ENCODE data around the gene CYB561D1. TPM values are rescaled to one million over a fixed set of nuclear protein-coding genes. Genes with fewer than 3 reads are reported as not detected.

The CYB561D1 gene
- total RNA-seq, 1 donor from 2014 or later = 15.1 TPM

GRCh38 chr1:109491372-109491771 is 2.5 kb upstream of the CYB561D1 start:
- peaks cover 34% of the 10 kb centered on the region for H3K36me3 ChIP-seq
- H3K4me3 ChIP-seq = no peak overlapping the region
- intact Hi-C loops (cut with DNase I) = no loop called here
- H3K9me3 ChIP-seq = no peaks in the 10 kb centered on the region
- H3K4me1 ChIP-seq = peaks cover 18% of the 10 kb centered on the region
- DNase-seq (no peak), ATAC-seq (no peak)
- H3K27me3 ChIP-seq (ENCODE audit: low read depth) = no peaks in the 10 kb centered on the region
- no peak overlapping the region for H3K27ac ChIP-seq
- no peak for TF ChIP-seq CTCF (IDR thresholded peaks at IDR 0.05)

- H3K27ac ChIP-seq = no peak overlapping the region
- no peak for TF ChIP-seq CTCF (IDR thresholded peaks at IDR 0.05)
- peaks cover 18% of the 10 kb centered on the region for H3K4me1 ChIP-seq
- no peak for DNase-seq
- no peaks in the 10 kb centered on the region for H3K27me3 ChIP-seq (ENCODE audit: low read depth)
- H3K9me3 ChIP-seq = no peaks in the 10 kb centered on the region
- intact Hi-C loops (cut with DNase I) = no loop called here
- peaks cover 44% of the 10 kb centered on the region for H3K36me3 ChIP-seq
- no peak for ATAC-seq
- no peak overlapping the region for H3K4me3 ChIP-seq
Observed at GRCh38 chr1:109492779-109493178, 1.1 kb upstream of the CYB561D1 start.

GRCh38 chr1:109493227-109493626 is 667 bp upstream of the CYB561D1 start:
- intact Hi-C loops (cut with DNase I) = no loop called here
- Histone ChIP-seq H3K27ac (peak overlapping the region; percentile 81), H3K4me3 (no peak overlapping the region), H3K27me3 (ENCODE audit: low read depth) (no peaks in the 10 kb centered on the region), H3K4me1 (peaks cover 18% of the 10 kb centered on the region), H3K36me3 (peaks cover 46% of the 10 kb centered on the region), H3K9me3 (no peaks in the 10 kb centered on the region)
- no peak for TF ChIP-seq CTCF (IDR thresholded peaks at IDR 0.05)
- no peak for DNase-seq
- no peak for ATAC-seq

GRCh38 chr1:109495738-109496137 is 1.8 kb downstream of the CYB561D1 start:
- intact Hi-C loops (cut with DNase I) = loop anchor here (5.0 kb wide), 1 partner anchor 37 kb away; no protein-coding TSS in a partner anchor
- Histone ChIP-seq H3K27ac (no peak overlapping the region), H3K27me3 (ENCODE audit: low read depth) (no peaks in the 10 kb centered on the region), H3K36me3 (peaks cover 35% of the 10 kb centered on the region), H3K4me1 (peaks cover 42% of the 10 kb centered on the region), H3K4me3 (no peak overlapping the region), H3K9me3 (no peaks in the 10 kb centered on the region)
- ATAC-seq = no peak
- no peak for DNase-seq
- TF ChIP-seq CTCF (IDR thresholded peaks at IDR 0.05) = no peak

GRCh38 chr1:109497449-109498160 is 3.7 kb downstream of the CYB561D1 start:
- no peaks in the 10 kb centered on the region for H3K9me3 ChIP-seq
- TF ChIP-seq CTCF (IDR thresholded peaks at IDR 0.05) = no peak
- no peaks in the 10 kb centered on the region for H3K27me3 ChIP-seq (ENCODE audit: low read depth)
- H3K4me3 ChIP-seq = no peak overlapping the region
- no peak overlapping the region for H3K27ac ChIP-seq
- DNase-seq = no peak
- no peak for ATAC-seq
- peaks cover 40% of the 10 kb centered on the region for H3K36me3 ChIP-seq
- peaks cover 58% of the 10 kb centered on the region for H3K4me1 ChIP-seq
- intact Hi-C loops (cut with DNase I) = loop anchor here (5.0 kb wide), 1 partner anchor 35 kb away; no protein-coding TSS in a partner anchor

Measured in lower lobe of right lung (tissue), 2 donors.